HepG2 (cell line): ENCODE measurements around the gene TRIM27. TPM values are rescaled to one million over a fixed set of nuclear protein-coding genes. Genes with fewer than 3 reads are reported as not detected.

Experiments
- FOXA1 ChIP-seq, 2 experiments: fragments of 450-650 bp in 1 of 2; sonication (generic) in 1 of 2; formaldehyde crosslinking in 1 of 2; IDR thresholded peaks; 2 replicates each; pipeline versions ENCODE4 v1.4.0 to v1.6.1; 2016 to 2020; ENCODE audit warnings: missing genetic modification reagents in 1 of 2
- GLI4 ChIP-seq: sonication (generic); formaldehyde crosslinking; IDR thresholded peaks from 2 replicates; pipeline ENCODE4 v1.5.1; 2020; ENCODE audit warnings: missing genetic modification reagents, mild to moderate bottlenecking, moderate library complexity, borderline replicate concordance
- HNRNPL ChIP-seq: fragments of 200-400 bp; formaldehyde crosslinking; IDR thresholded peaks from 2 replicates; pipeline ENCODE4 v1.6.1; 2017; ENCODE audit warnings: mild to moderate bottlenecking, low read depth, low read length
- JUN ChIP-seq: sonication (generic); formaldehyde crosslinking; IDR thresholded peaks from 2 replicates; pipeline ENCODE4 v1.4.0; 2020; ENCODE audit warnings: mild to moderate bottlenecking, missing genetic modification reagents
- NPAS2 ChIP-seq: sonication (generic); formaldehyde crosslinking; IDR thresholded peaks from 2 replicates; pipeline ENCODE4 v1.8.0; 2022; ENCODE audit warnings: mild to moderate bottlenecking, missing genetic modification reagents, borderline replicate concordance
- REPIN1 ChIP-seq: sonication (generic); formaldehyde crosslinking; IDR thresholded peaks from 2 replicates; pipeline ENCODE4 v1.8.0; 2022; ENCODE audit warnings: missing genetic modification reagents, low read depth, mild to moderate bottlenecking, borderline replicate concordance
- SRY ChIP-seq: sonication (generic); formaldehyde crosslinking; IDR thresholded peaks from 2 replicates; pipeline ENCODE4 v1.8.0; 2022; ENCODE audit warnings: mild to moderate bottlenecking, missing genetic modification reagents
- ZBTB42 ChIP-seq: sonication (generic); formaldehyde crosslinking; IDR thresholded peaks from 2 replicates; pipeline ENCODE4 v1.5.0; 2020; ENCODE audit warnings: mild to moderate bottlenecking, missing genetic modification reagents
- ZMAT3 ChIP-seq: sonication (generic); formaldehyde crosslinking; conservative IDR thresholded peaks from 2 replicates; pipeline ENCODE4 v1.7.0; 2021; ENCODE audit warnings: missing genetic modification reagents
- ZNF569 ChIP-seq: sonication (generic); formaldehyde crosslinking; IDR thresholded peaks from 2 replicates; pipeline ENCODE4 v1.5.0; 2020; ENCODE audit warnings: mild to moderate bottlenecking, missing genetic modification reagents, moderate library complexity, borderline replicate concordance
- polyA plus RNA-seq, 8 experiments: library from polyadenylated mRNA; depleted of rRNA in 3 of 8; stranded (reverse) in 7 of 8; unstranded in 1 of 8; fragments of >200 nt; fragmentation: Illumina TruSeq in 4 of 8; extraction: Trizol in 4 of 8; gene quantifications; 2 replicates each; pipeline versions ENCODE4 v1.2.1 to v1.2.3, GENCODE V29; 2011 to 2016; ENCODE audit warnings: low read depth in 4 of 8, missing spikeins in 1 of 8, mixed read lengths in 1 of 8; ENCODE audit not compliant: insufficient read depth in 1 of 8
- total RNA-seq, 5 experiments: library from RNA; depleted of rRNA; stranded (reverse); fragments of >200 nt; fragmentation: Illumina TruSeq; extraction: Trizol; gene quantifications; 2 replicates each; pipeline ENCODE4 v1.2.3, GENCODE V29; 2016; ENCODE audit warnings: low read depth in 1 of 5
- TF ChIP-seq, protein P1 (sequence below): sonication (generic); formaldehyde crosslinking; IDR thresholded peaks from 2 replicates; pipeline ENCODE4 v1.8.1; 2023; ENCODE audit warnings: mild to moderate bottlenecking, missing genetic modification reagents
- TF ChIP-seq, protein P2 (sequence below), 2 experiments: IDR thresholded peaks; 2 replicates each; pipeline ENCODE4 v1.6.1; 2011 to 2012; ENCODE audit warnings: low read length in 2 of 2, borderline replicate concordance in 1 of 2, low read depth in 1 of 2, mild to moderate bottlenecking in 1 of 2, moderate library complexity in 1 of 2
- TF ChIP-seq, protein P3 (sequence below): sonication (generic); formaldehyde crosslinking; IDR thresholded peaks from 2 replicates; pipeline ENCODE4 v1.5.0; 2020; ENCODE audit warnings: mild to moderate bottlenecking, missing genetic modification reagents
- TF ChIP-seq, protein P4 (sequence below): sonication (generic); formaldehyde crosslinking; IDR thresholded peaks from 2 replicates; pipeline ENCODE4 v1.4.0; 2020; ENCODE audit warnings: mild to moderate bottlenecking, missing genetic modification reagents

The TRIM27 gene
- total and polyA plus RNA-seq, 2 of the 13 experiments (the other 11 are each of a cell fraction or from before 2014, with no cell fraction given), result 88.6 to 112 TPM

DNA sequence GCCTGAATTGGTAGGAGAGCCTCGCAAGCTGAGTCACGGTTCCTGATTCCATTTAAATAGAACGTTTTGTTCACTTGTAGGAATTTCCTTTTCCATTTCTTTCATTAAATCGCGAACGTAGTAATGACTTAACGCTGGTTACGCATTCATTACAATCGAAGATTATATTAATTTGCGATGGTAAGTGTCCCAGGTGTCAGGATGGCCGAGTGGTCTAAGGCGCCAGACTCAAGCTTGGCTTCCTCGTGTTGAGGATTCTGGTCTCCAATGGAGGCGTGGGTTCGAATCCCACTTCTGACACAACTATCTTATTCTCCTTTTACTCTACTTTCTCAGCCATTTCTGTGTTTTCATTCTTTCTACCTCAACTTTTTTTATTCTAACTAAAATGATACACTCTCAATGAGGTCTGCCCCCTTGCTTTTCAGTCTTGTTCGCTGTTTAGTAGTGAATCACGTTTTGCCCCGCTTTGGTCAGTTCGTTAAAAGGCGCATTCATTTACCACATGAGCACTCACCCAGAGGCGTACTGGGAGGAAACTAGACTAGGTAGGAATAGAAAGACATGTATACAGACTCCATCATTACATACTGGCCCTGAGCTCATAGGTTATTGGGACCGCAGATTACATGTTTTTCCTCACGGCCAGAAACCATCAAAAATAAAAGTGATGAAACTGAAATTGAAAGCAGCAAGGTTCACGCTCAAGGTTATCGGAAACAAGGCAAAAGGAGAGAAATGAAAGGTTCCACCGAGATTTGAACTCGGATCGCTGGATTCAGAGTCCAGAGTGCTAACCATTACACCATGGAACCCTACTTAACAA is 17.3 kb upstream of the TRIM27 start (continued):
- TF ChIP-seq, protein P1, sequence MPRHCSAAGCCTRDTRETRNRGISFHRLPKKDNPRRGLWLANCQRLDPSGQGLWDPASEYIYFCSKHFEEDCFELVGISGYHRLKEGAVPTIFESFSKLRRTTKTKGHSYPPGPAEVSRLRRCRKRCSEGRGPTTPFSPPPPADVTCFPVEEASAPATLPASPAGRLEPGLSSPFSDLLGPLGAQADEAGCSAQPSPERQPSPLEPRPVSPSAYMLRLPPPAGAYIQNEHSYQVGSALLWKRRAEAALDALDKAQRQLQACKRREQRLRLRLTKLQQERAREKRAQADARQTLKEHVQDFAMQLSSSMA, result no peak
- TF ChIP-seq ZNF569 (no peak), REPIN1 (CRISPR knock-in tag) (0 out of 2 replicates have a peak, but pooled peaks have one; percentile 19), JUN (CRISPR knock-in tag) (0 out of 2 replicates have a peak, but pooled peaks have one; percentile 8), ZBTB42 (no peak), FOXA1 (IDR thresholded peaks at IDR 0.05) (no peak), FOXA1 (CRISPR knock-in tag; IDR thresholded peaks at IDR 0.05) (0 out of 2 replicates have a peak, but pooled peaks have one; percentile 6), GLI4 (CRISPR knock-in tag) (no peak), NPAS2 (CRISPR knock-in tag) (0 out of 2 replicates have a peak, but pooled peaks have one; percentile 31), SRY (CRISPR knock-in tag) (no peak; the same call in 1 of the 2 replicates), ZMAT3 (CRISPR knock-in tag) (peak; percentile 37; the same call in 1 of the 2 replicates), HNRNPL (no peak)
- TF ChIP-seq, protein P2, sequence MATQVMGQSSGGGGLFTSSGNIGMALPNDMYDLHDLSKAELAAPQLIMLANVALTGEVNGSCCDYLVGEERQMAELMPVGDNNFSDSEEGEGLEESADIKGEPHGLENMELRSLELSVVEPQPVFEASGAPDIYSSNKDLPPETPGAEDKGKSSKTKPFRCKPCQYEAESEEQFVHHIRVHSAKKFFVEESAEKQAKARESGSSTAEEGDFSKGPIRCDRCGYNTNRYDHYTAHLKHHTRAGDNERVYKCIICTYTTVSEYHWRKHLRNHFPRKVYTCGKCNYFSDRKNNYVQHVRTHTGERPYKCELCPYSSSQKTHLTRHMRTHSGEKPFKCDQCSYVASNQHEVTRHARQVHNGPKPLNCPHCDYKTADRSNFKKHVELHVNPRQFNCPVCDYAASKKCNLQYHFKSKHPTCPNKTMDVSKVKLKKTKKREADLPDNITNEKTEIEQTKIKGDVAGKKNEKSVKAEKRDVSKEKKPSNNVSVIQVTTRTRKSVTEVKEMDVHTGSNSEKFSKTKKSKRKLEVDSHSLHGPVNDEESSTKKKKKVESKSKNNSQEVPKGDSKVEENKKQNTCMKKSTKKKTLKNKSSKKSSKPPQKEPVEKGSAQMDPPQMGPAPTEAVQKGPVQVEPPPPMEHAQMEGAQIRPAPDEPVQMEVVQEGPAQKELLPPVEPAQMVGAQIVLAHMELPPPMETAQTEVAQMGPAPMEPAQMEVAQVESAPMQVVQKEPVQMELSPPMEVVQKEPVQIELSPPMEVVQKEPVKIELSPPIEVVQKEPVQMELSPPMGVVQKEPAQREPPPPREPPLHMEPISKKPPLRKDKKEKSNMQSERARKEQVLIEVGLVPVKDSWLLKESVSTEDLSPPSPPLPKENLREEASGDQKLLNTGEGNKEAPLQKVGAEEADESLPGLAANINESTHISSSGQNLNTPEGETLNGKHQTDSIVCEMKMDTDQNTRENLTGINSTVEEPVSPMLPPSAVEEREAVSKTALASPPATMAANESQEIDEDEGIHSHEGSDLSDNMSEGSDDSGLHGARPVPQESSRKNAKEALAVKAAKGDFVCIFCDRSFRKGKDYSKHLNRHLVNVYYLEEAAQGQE (IDR thresholded peaks at IDR 0.05; ENCODE audit: borderline replicate concordance in 1 of 2, low read depth in 1 of 2, low read length in 2 of 2), result 0 out of 4 replicates have a peak, but pooled peaks of 1 of the 2 experiments have one; percentile 18
- TF ChIP-seq, protein P3, sequence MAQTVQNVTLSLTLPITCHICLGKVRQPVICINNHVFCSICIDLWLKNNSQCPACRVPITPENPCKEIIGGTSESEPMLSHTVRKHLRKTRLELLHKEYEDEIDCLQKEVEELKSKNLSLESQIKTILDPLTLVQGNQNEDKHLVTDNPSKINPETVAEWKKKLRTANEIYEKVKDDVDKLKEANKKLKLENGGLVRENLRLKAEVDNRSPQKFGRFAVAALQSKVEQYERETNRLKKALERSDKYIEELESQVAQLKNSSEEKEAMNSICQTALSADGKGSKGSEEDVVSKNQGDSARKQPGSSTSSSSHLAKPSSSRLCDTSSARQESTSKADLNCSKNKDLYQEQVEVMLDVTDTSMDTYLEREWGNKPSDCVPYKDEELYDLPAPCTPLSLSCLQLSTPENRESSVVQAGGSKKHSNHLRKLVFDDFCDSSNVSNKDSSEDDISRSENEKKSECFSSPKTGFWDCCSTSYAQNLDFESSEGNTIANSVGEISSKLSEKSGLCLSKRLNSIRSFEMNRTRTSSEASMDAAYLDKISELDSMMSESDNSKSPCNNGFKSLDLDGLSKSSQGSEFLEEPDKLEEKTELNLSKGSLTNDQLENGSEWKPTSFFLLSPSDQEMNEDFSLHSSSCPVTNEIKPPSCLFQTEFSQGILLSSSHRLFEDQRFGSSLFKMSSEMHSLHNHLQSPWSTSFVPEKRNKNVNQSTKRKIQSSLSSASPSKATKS (CRISPR knock-in tag), result 0 out of 2 replicates have a peak, but pooled peaks have one; percentile 19
- TF ChIP-seq, protein P4, sequence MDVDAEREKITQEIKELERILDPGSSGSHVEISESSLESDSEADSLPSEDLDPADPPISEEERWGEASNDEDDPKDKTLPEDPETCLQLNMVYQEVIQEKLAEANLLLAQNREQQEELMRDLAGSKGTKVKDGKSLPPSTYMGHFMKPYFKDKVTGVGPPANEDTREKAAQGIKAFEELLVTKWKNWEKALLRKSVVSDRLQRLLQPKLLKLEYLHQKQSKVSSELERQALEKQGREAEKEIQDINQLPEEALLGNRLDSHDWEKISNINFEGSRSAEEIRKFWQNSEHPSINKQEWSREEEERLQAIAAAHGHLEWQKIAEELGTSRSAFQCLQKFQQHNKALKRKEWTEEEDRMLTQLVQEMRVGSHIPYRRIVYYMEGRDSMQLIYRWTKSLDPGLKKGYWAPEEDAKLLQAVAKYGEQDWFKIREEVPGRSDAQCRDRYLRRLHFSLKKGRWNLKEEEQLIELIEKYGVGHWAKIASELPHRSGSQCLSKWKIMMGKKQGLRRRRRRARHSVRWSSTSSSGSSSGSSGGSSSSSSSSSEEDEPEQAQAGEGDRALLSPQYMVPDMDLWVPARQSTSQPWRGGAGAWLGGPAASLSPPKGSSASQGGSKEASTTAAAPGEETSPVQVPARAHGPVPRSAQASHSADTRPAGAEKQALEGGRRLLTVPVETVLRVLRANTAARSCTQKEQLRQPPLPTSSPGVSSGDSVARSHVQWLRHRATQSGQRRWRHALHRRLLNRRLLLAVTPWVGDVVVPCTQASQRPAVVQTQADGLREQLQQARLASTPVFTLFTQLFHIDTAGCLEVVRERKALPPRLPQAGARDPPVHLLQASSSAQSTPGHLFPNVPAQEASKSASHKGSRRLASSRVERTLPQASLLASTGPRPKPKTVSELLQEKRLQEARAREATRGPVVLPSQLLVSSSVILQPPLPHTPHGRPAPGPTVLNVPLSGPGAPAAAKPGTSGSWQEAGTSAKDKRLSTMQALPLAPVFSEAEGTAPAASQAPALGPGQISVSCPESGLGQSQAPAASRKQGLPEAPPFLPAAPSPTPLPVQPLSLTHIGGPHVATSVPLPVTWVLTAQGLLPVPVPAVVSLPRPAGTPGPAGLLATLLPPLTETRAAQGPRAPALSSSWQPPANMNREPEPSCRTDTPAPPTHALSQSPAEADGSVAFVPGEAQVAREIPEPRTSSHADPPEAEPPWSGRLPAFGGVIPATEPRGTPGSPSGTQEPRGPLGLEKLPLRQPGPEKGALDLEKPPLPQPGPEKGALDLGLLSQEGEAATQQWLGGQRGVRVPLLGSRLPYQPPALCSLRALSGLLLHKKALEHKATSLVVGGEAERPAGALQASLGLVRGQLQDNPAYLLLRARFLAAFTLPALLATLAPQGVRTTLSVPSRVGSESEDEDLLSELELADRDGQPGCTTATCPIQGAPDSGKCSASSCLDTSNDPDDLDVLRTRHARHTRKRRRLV (CRISPR knock-in tag), result 0 out of 2 replicates have a peak, but pooled peaks have one; percentile 48
